WTC11 (cell line): ENCODE data around the gene SPDYE6. TPM values are rescaled to one million over a fixed set of nuclear protein-coding genes. Genes with fewer than 3 reads are reported as not detected.
"Not testable (repeated sequence)": the region's sequence is repeated elsewhere in the genome, so short reads cannot be mapped to it uniquely, and the experiment has no call there.

Source experiments
- ATAC-seq: fragments of 200-7000 bp; cut with Tn5 transposase; 2 replicates; pipeline ENCODE4 v1.10.0; 2021; ENCODE audit warnings: mild to moderate bottlenecking, moderate library complexity
- Bru-seq: library from RNA; stranded (reverse); fragments of 400-500 nt; gene quantifications from one replicate; lab custom pipeline; 2021; lab: Mats Ljungman, UMichigan
- CTCF ChIA-PET: fragments of 300-600 bp; sonication (Branson Sonifier 250); formaldehyde crosslinking; loops from one replicate; lab custom pipeline; 2021; ENCODE audit warnings: antibody characterized with exemption; lab: Charles Lee
- POLR2A ChIA-PET: fragments of 350-600 bp; sonication (Branson Sonifier 250); formaldehyde crosslinking; loops from one replicate; lab custom pipeline; 2021; ENCODE audit warnings: antibody characterized with exemption; lab: Charles Lee
- DNase-seq: peaks from one replicate; pipeline ENCODE4 v3.0.0; 2021; ENCODE audit warnings: low spot score
- H3K27ac Mint-ChIP-seq: 2 replicates; pipeline ENCODE4 v1.8.0; 2021; ENCODE audit warnings: mixed read lengths
- H3K27me3 Mint-ChIP-seq: 2 replicates; pipeline ENCODE4 v1.8.0; 2021; ENCODE audit warnings: low read depth, mild to moderate bottlenecking, moderate library complexity, mixed read lengths
- H3K36me3 Mint-ChIP-seq: 2 replicates; pipeline ENCODE4 v1.8.0; 2021; ENCODE audit warnings: mixed read lengths
- H3K4me1 Mint-ChIP-seq: 2 replicates; pipeline ENCODE4 v1.8.0; 2022; ENCODE audit warnings: mixed read lengths
- H3K4me3 Mint-ChIP-seq: 2 replicates; pipeline ENCODE4 v1.8.0; 2021; ENCODE audit warnings: mild to moderate bottlenecking, moderate library complexity, mixed read lengths
- H3K9me3 Mint-ChIP-seq: 2 replicates; pipeline ENCODE4 v1.8.0; 2021; ENCODE audit warnings: mixed read lengths
- CREM ChIP-seq: sonication (generic); formaldehyde crosslinking; IDR thresholded peaks from 2 replicates; pipeline ENCODE4 v1.8.1; 2022; ENCODE audit warnings: mild to moderate bottlenecking, missing genetic modification reagents, moderate library complexity
- CTCF ChIP-seq: fragments of 200-600 bp; IDR thresholded peaks from 2 replicates; pipeline ENCODE4 v1.8.0; 2022; ENCODE audit warnings: antibody characterized with exemption
- ETV6 ChIP-seq: sonication (generic); formaldehyde crosslinking; IDR thresholded peaks from 2 replicates; pipeline ENCODE4 v1.8.1; 2022; ENCODE audit warnings: mild to moderate bottlenecking, missing genetic modification reagents
- FOXK1 ChIP-seq: sonication (generic); formaldehyde crosslinking; IDR thresholded peaks from 2 replicates; pipeline ENCODE4 v1.8.0; 2022; ENCODE audit warnings: mild to moderate bottlenecking, moderate library complexity, missing genetic modification reagents
- NFE2L1 ChIP-seq: sonication (generic); formaldehyde crosslinking; IDR thresholded peaks from 2 replicates; pipeline ENCODE4 v1.8.1; 2023; ENCODE audit warnings: missing genetic modification reagents
- NR2C2 ChIP-seq: sonication (generic); formaldehyde crosslinking; IDR thresholded peaks from 2 replicates; pipeline ENCODE4 v1.8.0; 2022; ENCODE audit warnings: mild to moderate bottlenecking, missing genetic modification reagents
- PRRX2 ChIP-seq: fragments of 250-450 bp; sonication (Bioruptor Pico); IDR thresholded peaks from 2 replicates; pipeline ENCODE4 v1.8.0; 2021; ENCODE audit warnings: mild to moderate bottlenecking
- SMAD4 ChIP-seq: sonication (generic); formaldehyde crosslinking; IDR thresholded peaks from 2 replicates; pipeline ENCODE4 v1.8.0; 2022; ENCODE audit warnings: mild to moderate bottlenecking, missing genetic modification reagents
- ZMAT4 ChIP-seq: fragments of 250-450 bp; sonication (Bioruptor Pico); IDR thresholded peaks from 2 replicates; pipeline ENCODE4 v1.9.0; 2021; ENCODE audit warnings: mild to moderate bottlenecking
- ZNF512 ChIP-seq: sonication (generic); formaldehyde crosslinking; IDR thresholded peaks from 2 replicates; pipeline ENCODE4 v1.8.1; 2022; ENCODE audit warnings: missing genetic modification reagents, borderline replicate concordance
- ZNF671 ChIP-seq: fragments of 250-450 bp; sonication (Bioruptor Pico); IDR thresholded peaks from 2 replicates; pipeline ENCODE4 v1.8.0; 2021; ENCODE audit warnings: mild to moderate bottlenecking
- long read RNA-seq, 3 experiments: library from RNA in 1 of 3; library from capped mRNA in 1 of 3; library from polyadenylated mRNA in 1 of 3; unstranded in 2 of 3; stranded (forward) in 1 of 3; transcript quantifications; one replicate each; pipeline ENCODE4 v2.0.0, GENCODE V29; 2021
- total RNA-seq: library from RNA; stranded (reverse); gene quantifications from 3 replicates; pipeline ENCODE4 v1.2.3, GENCODE V29; 2021
- TF ChIP-seq, protein P1 (sequence below): sonication (generic); formaldehyde crosslinking; IDR thresholded peaks from 2 replicates; pipeline ENCODE4 v1.8.1; 2023; ENCODE audit warnings: mild to moderate bottlenecking, missing genetic modification reagents, moderate library complexity
- TF ChIP-seq, protein P2 (sequence below): sonication (generic); formaldehyde crosslinking; IDR thresholded peaks from 2 replicates; pipeline ENCODE4 v1.8.0; 2022; ENCODE audit warnings: mild to moderate bottlenecking, missing genetic modification reagents
- TF ChIP-seq, protein P3 (sequence below): fragments of 250-450 bp; sonication (Bioruptor Pico); conservative IDR thresholded peaks from 2 replicates; pipeline ENCODE4 v1.9.0; 2021; ENCODE audit warnings: mild to moderate bottlenecking

Gene SPDYE6, protein sequence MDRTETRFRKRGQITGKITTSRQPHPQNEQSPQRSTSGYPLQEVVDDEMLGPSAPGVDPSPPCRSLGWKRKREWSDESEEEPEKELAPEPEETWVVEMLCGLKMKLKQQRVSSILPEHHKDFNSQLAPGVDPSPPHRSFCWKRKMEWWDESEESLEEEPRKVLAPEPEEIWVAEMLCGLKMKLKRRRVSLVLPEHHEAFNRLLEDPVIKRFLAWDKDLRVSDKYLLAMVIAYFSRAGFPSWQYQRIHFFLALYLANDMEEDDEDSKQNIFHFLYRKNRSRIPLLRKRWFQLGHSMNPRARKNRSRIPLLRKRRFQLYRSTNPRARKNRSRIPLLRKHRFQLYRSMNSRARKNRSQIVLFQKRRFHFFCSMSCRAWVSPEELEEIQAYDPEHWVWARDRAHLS
- total RNA-seq (not detected in 3 replicates), Bru-seq, nascent RNA (not detected)
- long read RNA-seq, experiment 1 = 0 reads
- long read RNA-seq, experiment 2 = 0 reads
- long read RNA-seq, experiment 3 = 0 reads

DNA sequence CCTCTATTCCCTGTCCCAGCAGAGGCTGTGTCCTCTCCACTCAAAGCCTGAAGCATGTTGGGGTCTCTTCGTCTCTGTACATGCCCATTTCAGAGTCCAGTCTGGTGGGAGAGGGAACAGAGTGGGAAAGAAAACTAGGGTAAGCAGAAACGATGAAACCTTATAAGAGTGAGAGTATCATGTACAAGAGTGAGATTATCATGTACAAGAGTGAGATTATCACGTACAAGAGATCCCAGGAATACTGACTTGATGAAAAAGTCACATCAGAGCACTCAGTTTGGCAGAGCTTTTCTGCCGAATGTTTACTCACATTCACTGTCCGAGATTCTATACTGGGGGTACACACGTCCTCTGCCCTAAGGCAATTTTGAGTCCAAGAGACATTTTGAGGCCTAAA, at the start of gene SPDYE6:
Gene SPDYE6, minus strand, starts transcription at position 101 of the 400 bp plus-strand sequence. CDS start 421 bp downstream, outside the sequence.
- H3K36me3 Mint-ChIP-seq, CTCF ChIA-PET, H3K27ac Mint-ChIP-seq, H3K9me3 Mint-ChIP-seq, H3K27me3 Mint-ChIP-seq, DNase-seq, H3K4me3 Mint-ChIP-seq, H3K4me1 Mint-ChIP-seq, ATAC-seq, POLR2A ChIA-PET: not testable (repeated sequence)

- H3K27me3 Mint-ChIP-seq, ATAC-seq, H3K4me3 Mint-ChIP-seq, H3K9me3 Mint-ChIP-seq, H3K4me1 Mint-ChIP-seq, DNase-seq, H3K27ac Mint-ChIP-seq: not testable (repeated sequence)
- CTCF ChIA-PET = interaction anchor here (0.6 to 2.1 kb wide), 19 partner anchors 8 to 168 kb away, joined by 3 to 21 read pairs (median 6); partner anchors contain the start of genes ORAI2 and PRKRIP1
- POLR2A ChIA-PET = interaction anchor here (1.1 kb wide), 1 partner anchor 9 kb away, joined by 4 read pairs; no protein-coding TSS in a partner anchor
- H3K36me3 Mint-ChIP-seq = peaks cover 74% of the 10 kb centered on the region
Observed at GRCh38 chr7:102404862-102405188, 48.6 kb upstream of the SPDYE6 start.

DNA sequence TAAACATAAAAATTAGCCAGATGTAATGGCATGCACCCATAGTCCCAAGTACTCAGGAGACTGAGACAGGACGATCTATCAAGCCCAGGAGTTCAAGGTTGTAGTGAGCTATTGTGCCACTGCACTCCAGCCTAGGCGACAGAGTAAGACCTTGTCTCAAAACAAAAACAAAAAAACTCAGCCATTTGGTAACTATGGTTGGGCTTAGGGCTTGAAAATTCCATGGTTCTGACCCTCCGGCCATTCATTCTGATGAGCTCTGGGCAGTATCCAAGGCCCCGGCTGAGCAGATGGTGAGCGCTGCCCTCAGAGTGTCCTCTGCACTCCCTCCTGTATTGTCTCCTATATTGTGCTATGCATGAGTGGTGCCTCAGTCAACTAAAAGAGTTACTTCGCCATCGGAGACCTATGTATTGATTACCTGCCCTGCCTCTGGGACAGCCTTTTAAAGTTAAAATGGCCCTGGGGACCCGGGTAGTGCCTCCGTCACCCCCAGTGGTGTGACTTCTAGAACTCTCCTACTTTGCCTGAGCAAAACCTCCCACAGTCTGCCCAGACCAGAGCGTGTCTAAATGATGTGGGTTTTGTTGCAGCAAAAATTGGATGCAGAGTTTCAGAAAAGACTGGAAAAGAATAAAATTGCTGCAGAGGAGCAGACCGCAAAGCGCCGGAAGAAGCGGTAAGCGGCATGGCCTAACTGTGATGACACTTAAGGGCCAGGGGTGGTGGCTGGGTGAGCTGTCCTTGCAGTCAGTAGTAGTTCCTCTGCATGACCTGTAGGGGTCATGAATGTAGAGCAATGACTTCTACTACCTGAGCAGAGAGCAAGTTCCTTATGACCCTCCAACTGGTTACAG, 48.0 kb upstream of the SPDYE6 start:
- ATAC-seq (peak; percentile 100), DNase-seq (peak; percentile 53)
- Mint-ChIP-seq H3K27me3 (no peaks in the 10 kb centered on the region), H3K36me3 (peaks cover 71% of the 10 kb centered on the region), H3K4me1 (no peaks in the 10 kb centered on the region), H3K4me3 (no peak overlapping the region), H3K9me3 (peaks cover 3% of the 10 kb centered on the region), H3K27ac (peak overlapping the region; percentile 33; the same call in 1 of the 2 replicates)
- CTCF ChIA-PET = interaction anchor here (0.5 to 2.1 kb wide), 21 partner anchors 9 to 168 kb away, joined by 3 to 21 read pairs (median 4); partner anchors contain the start of genes ORAI2 and PRKRIP1
- POLR2A ChIA-PET = interaction anchor here (0.5 to 1.1 kb wide), 2 partner anchors 9 to 125 kb away, joined by 3 to 4 read pairs; no protein-coding TSS in a partner anchor
- TF ChIP-seq CTCF (peak; percentile 65), ZNF671 (CRISPR knock-in tag) (no peak), CREM (CRISPR knock-in tag) (no peak)

- DNase-seq (no peak), ATAC-seq (no peak)
- TF ChIP-seq NR2C2 (no peak), ETV6 (CRISPR knock-in tag) (no peak), FOXK1 (CRISPR knock-in tag) (no peak), ZNF512 (CRISPR knock-in tag) (no peak), ZNF671 (CRISPR knock-in tag) (no peak), NFE2L1 (CRISPR knock-in tag) (no peak), PRRX2 (CRISPR knock-in tag) (no peak), SMAD4 (CRISPR knock-in tag) (no peak), CTCF (no peak), ZMAT4 (CRISPR knock-in tag) (no peak)
- TF ChIP-seq, protein P1, sequence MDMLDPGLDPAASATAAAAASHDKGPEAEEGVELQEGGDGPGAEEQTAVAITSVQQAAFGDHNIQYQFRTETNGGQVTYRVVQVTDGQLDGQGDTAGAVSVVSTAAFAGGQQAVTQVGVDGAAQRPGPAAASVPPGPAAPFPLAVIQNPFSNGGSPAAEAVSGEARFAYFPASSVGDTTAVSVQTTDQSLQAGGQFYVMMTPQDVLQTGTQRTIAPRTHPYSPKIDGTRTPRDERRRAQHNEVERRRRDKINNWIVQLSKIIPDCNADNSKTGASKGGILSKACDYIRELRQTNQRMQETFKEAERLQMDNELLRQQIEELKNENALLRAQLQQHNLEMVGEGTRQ = no peak
- TF ChIP-seq, protein P2, sequence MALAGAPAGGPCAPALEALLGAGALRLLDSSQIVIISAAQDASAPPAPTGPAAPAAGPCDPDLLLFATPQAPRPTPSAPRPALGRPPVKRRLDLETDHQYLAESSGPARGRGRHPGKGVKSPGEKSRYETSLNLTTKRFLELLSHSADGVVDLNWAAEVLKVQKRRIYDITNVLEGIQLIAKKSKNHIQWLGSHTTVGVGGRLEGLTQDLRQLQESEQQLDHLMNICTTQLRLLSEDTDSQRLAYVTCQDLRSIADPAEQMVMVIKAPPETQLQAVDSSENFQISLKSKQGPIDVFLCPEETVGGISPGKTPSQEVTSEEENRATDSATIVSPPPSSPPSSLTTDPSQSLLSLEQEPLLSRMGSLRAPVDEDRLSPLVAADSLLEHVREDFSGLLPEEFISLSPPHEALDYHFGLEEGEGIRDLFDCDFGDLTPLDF (CRISPR knock-in tag) = no peak
- TF ChIP-seq, protein P3, sequence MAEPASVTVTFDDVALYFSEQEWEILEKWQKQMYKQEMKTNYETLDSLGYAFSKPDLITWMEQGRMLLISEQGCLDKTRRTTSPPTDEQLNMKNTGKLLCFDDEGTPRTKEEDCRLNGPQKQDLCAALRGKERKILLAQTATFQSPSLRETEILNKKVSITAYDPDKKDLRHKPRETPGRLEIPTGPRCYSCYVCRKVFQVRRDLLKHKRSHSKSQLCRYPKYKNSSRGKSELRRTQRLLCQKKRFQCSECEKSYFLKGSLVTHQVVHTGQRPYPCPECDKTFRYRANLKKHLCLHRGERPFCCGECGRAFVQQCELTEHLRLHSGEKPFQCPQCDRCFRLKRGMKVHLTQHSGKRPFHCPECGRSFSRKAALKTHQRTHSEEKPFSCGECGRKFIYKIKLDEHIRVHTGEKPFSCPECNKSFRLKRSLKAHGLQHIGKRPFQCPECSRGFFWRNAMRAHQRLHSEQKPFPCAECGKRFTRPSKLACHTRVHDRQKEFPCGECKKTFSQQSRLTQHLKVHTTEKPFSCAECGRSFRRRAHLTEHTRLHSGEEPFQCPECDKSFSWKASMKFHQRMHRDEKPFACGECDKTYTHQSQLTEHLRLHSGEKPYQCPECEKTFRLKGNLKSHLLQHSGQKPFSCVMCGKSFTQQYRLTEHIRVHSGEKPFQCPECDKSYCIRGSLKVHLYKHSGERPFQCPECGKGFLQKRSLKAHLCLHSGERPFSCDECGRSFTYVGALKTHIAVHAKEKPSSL (CRISPR knock-in tag) = no peak
- POLR2A ChIA-PET = no interaction called here
- Mint-ChIP-seq H3K4me1 (no peaks in the 10 kb centered on the region), H3K4me3 (no peak overlapping the region), H3K36me3 (peaks cover 66% of the 10 kb centered on the region), H3K9me3 (no peaks in the 10 kb centered on the region), H3K27me3 (no peaks in the 10 kb centered on the region), H3K27ac (no peak overlapping the region)
- CTCF ChIA-PET = interaction anchor here (1.4 to 2.1 kb wide), 6 partner anchors 9 to 64 kb away, joined by 4 to 21 read pairs (median 8); partner anchors contain the start of gene ORAI2
Observed at GRCh38 chr7:102403563-102403962, 47.3 kb upstream of the SPDYE6 start.
